Endometrial microvascular endothelial cells (primary cell): ENCODE measurements around the gene NEK8. TPM values are rescaled to one million over a fixed set of nuclear protein-coding genes. Genes with fewer than 3 reads are reported as not detected.
"Not testable (repeated sequence)": the region's sequence is repeated elsewhere in the genome, so short reads cannot be mapped to it uniquely, and the experiment has no call there.

Experiments
- in situ Hi-C: cut with HindIII; loops from 2 replicates; pipeline ENCODE4 v1.10.0; 2017; ENCODE audit warnings: low sequenced_read_pairs, low pct_unique_long_range_greater_than_20kb; ENCODE audit errors: inconsistent ontology term
- total RNA-seq: library from RNA; depleted of rRNA; stranded (reverse); fragments of >200 nt; gene quantifications from one replicate; pipeline ENCODE4 v1.2.3, GENCODE V29; 2015; ENCODE audit errors: inconsistent ontology term

The NEK8 gene
- total RNA-seq, 1 donor from 2014 or later, result 1.0 TPM

DNA sequence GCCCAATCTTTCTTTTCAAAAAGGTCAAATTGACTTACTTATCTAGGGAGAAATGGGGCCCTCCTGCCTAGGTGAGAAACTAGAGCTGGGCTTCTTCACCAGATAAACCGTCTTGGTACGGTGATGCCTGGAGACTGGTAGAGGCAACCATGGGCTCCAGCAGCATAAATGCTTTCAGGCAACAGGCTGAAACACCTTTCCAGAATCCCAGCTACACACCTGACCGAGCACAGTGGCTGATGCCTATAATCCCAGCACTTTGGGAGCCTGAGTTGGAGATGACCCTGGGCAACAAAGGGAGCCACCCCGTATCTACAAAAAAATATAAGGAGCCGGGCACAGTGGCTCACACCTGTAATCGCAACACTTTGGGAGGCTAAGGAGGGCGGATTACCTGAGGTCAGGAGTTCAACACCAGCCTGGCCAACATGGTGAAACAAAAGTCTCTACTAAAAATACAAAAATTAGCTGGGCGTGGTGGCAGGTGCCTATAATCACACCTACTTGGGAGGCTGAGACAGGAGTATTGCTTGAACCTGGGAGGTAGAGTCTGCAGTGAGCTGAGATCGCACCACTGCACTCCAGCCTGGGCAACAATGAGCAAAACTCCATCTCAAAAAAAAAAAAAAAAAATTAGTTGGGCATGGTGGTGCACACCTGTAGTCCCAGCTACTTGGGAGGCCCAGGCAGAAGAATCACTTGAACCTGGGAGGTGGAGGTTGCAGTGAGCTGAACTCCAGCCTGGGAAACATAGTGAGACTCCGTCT is 23.2 kb downstream of the NEK8 start:
- in situ Hi-C loops, result no loop called here

DNA sequence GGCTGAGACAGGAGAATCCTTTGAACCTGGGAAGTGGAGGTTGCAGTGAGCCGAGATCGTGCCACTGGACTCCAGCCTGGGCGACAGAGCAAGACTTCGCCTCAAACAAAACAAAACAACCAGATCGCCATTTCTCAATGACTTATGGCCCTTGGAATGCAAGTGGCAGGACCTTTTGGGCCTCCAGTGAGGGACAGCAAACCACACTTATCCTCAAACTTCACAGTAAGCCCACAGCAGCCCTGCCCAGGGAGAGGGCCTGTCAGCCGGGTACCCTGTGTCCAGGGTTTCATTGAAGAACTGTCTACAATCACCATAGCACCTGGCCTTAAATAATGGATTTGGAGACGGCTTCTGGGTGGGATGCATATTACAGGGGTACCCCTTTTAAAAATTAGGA is 26.9 kb downstream of the NEK8 start:
- in situ Hi-C loops, result no loop called here

DNA sequence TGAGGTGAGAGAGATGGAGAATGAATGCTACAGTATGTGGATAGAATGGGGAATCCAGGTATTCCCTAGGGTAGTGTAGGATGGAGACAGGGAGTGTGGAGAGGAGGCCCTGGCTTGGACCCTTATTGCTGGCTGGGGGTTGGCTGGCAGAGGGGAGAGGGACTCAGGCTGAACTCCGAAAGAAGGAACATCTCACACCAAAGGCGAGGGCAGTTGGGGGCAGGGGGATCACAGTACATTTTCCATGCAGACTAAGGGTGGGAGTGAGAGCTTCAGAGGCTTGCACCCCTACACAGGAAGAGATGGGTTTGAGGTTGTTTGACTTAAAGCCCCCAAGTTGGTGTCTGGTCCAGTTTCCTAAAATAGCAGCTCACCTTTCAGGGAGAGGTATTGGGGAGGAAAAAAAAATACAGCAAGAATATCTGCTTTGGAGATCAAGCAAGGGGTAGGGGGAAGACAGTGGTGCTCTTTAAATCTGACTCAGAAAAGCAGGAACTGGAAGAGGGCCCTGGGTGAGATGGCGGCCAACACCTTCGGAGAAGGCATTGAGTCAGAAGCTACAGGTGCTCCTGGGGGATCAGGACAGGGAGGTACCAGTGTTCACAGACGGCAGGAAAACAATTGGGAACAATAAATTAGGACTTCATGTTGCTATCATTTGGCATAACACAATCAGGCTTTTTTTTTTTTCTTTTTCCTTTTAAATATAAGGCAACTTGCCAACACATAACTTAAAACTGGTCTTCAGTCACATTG is 27.6 kb downstream of the NEK8 start:
- in situ Hi-C loops, result no loop called here

DNA sequence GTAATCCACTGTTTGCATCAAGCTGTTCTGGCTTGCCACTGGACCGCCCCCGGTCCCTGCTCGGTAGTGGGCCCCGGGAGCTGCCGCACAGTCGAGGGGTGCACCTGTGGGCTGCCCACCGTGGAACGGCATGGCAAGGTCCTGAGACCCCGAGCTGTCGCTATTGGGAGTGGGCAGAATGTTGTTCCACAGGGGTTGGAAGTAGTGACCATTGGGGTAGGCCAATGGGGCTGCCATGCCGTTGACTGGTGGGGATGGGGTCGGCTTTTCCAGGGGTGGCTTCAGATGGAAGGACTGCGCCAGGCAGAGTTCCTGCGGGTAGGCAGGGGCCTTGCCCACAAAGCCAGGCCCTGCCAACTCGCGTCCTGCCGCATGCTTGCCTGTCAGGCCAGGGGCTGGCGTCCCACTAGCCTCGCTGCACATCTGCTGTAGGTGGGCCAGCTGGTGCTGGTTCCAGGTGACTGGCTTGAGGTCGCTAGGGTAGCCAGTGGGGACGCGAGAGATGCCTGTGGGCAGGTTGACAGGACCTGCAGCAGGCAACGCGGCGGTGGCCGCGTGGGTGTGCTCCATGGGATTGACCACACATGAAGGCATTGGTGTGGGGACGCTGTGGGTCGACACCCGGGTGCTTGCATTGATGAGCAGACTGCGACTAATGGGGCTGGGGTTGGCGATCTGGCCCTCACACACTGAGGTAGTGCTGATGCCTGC is 30.0 kb downstream of the NEK8 start:
- in situ Hi-C loops, result no loop called here

GRCh38 chr17:28759256-28759865 is 30.8 kb downstream of the NEK8 start:
- in situ Hi-C loops, result no loop called here

DNA sequence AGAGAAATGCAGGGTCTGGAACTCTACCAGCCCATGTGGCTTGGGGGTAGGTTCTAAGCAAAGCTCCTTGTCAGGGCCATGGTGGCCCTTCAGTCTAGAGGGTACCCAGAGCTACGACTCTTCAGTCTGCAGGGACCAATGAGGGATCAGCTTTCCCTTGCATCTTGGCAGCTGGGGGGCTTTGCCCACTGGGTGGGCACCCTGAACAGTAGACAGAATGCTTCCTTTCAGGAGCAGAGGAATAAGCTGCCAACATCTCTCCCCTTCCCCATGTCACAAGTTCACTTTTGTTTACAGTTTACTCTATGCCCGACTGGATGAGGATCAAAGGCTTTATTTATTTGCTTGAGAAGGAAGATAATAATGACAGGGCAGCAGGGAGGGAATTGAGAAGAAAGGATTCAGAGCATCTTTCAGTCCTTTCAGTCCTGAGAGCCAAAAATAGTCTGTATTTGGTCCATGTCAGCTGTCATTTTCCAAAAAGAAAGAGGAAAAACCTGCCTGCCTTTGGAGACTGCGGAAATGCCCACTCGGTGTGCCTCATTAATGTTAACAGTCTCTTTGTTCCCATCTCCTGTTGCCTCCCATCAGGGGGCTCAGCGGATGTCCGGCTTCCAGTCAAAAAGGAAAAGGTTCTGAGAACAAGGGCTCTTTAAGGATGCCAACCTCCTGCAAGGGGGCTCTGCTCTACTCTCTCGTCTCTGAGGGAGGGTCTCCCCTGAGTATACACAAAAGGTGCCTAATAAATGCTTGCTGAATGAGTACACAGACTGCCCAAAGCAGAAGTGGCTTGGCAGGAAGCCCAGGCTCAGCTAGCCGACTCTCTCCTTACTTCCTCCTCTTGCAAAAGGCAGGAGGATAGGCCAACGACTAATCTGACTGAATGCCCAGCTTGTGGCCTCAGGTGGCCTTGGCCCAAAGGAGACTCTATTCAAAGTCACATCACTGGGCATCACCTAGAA is 32.3 kb downstream of the NEK8 start:
- in situ Hi-C loops, result no loop called here

GRCh38 chr17:28763137-28763799 is 34.7 kb downstream of the NEK8 start:
- in situ Hi-C loops, result no loop called here

DNA sequence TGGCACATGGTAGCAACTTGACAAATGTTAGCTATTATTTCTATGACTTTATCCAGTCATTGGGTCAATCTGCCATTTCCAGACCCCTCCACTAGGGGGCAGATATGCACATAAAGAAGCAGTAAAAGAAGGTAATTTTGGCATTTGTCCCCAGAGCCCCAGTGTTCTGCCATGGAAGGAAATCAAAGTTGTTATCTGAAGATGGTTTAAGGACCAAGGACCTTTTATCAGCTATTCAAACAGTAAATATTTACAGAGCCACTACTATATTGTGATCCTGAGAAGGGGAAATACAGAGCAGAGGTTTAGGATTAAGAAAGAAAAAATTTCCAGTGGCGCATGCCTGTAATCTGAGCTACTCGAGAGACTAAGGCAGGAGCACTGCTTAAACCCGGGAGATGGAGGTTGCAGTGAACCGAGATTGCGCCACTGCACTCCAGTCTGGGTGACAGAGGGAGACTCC is 35.2 kb downstream of the NEK8 start:
- in situ Hi-C loops, result no loop called here

DNA sequence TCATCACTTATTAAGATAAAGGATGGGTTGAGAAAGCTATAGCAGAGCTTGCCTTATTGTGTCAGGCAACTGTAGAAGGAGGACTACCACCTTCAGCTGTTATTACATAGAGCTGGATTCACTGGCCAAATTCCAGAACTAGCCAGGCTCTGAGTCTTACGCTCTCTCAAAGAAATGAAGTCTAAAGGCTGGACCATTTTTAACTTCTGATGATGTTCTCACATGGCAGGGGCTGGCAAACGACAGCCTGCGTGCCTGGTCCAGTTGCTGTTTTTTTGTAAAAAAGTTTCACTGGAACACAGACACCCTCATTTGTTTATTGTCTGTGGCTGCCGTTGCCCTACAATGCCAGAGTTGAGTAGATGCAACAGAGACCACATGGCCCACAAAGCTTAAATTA is 36.5 kb downstream of the NEK8 start:
- in situ Hi-C loops, result no loop called here

DNA sequence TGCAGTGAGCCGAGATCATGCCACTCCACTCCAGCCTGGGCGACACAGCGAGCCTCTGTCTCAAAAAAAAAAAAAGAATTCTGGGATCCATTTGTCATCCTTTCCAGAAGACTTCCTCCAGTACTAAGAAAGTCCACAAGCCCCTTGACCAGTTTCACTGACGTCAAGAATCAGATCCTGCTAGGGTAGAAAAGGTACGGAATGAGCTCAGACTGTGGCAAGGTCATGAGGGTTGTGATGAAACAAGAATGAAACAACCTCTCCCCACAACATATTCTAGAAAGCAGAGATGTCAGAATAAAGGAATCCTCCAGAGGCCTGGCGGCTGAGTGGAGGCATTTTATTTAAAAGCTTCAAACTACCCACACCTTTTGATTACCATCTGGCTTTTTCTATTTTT is 45.1 kb downstream of the NEK8 start:
- in situ Hi-C loops, result no loop called here

DNA sequence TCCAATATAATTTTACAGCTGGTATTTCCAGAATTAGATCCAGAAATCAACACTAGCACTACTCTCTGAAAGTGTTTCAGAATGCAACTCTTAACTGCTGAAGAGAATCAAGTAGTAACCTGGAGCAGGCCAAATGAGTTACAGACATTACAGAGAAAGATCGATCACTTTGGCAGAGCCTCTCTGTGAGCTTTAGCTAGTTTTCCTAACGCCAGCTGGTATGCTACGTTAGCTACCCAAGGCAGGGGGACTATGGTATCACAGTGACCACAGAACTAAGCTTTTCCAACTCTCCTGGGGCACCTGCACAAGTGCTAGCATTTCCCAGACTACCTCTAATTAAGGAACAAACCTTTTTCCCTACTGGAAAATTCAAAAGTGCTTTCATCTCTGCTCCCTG is 45.6 kb downstream of the NEK8 start:
- in situ Hi-C loops, result no loop called here

GRCh38 chr17:28777178-28777577 is 48.6 kb downstream of the NEK8 start:
- in situ Hi-C loops, result no loop called here

GRCh38 chr17:28779601-28780000 is 51.0 kb downstream of the NEK8 start:
- in situ Hi-C loops, result not testable (repeated sequence)

DNA sequence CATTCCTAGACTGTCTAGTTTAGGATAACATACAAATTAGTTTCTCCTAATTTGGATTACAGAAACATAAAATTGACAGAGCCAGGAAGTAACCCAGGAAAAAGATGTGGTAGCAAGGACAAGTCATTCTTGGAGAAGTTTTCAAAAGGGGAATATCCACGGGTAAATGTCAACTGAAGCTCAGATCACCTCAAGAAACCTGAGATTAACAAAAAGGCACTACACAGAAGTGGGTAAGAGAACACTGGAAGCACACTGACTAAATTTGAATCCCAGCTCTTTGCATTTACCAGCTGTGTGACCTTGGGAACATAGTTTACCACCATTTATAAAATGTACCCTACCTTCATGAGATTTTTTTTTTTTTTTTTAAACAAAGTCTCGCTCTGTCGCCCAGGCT is 54.6 kb downstream of the NEK8 start:
- in situ Hi-C loops, result no loop called here

DNA sequence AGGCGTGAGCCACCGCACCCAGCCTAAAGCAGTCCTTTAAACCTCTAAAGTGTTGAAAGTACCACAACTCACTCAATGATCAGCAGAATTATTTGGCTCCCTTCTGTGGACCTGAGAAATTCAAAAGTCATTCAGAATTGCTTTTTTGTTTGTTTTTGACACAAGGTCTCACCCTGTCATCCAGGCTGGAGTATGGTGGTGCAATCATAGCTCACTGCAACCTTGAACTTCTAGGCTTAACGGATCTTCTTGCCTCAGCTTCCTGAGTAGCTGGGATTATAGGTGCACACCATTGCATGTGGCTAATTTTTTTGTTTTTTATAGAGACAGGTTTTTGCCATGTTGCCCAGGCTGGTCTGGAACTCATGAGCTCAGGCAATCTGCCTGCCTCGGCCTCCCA is 59.5 kb downstream of the NEK8 start:
- in situ Hi-C loops, result no loop called here
